ENCODE measurements around the gene GLP1R.

- TF ChIP-seq CTCF (IDR thresholded peaks at IDR 0.05) = no peak
- no peak for TF ChIP-seq POLR2A (IDR thresholded peaks at IDR 0.05; ENCODE audit: low read depth)
- no peak for TF ChIP-seq POLR2AphosphoS5 (IDR thresholded peaks at IDR 0.05)
- no peak for TF ChIP-seq EP300 (IDR thresholded peaks at IDR 0.05)
Measured at GRCh38 chr6:39056191-39056590, 7.6 kb downstream of the GLP1R start.

All from esophagus muscularis mucosa (tissue), 4 donors.